Thymus (tissue), 11 donors: ENCODE data around the gene AGRN. TPM values are rescaled to one million over a fixed set of nuclear protein-coding genes. Genes with fewer than 3 reads are reported as not detected.
"Not testable (repeated sequence)": the region's sequence is repeated elsewhere in the genome, so short reads cannot be mapped to it uniquely, and the experiment has no call there.

ENCODE experiments used
- DNase-seq, 9 donors: peaks; one replicate each; pipeline ENCODE4 v3.0.0-alpha.2; 2013; ENCODE audit warnings: low spot score in 9 of 9, low read depth in 6 of 9, missing footprints in 1 of 9
- H3K27ac ChIP-seq, 2 donors: one replicate each; pipeline ENCODE4 v1.5.1; 2013; ENCODE audit warnings: control low read depth in 1 of 2, low read depth in 1 of 2, low read length in 1 of 2, mild to moderate bottlenecking in 1 of 2, moderate library complexity in 1 of 2
- H3K27me3 ChIP-seq, 2 donors: one replicate each; pipeline ENCODE4 v1.5.1; 2013; ENCODE audit warnings: low read length in 1 of 2; ENCODE audit not compliant: control insufficient read depth in 2 of 2, insufficient read depth in 1 of 2
- H3K36me3 ChIP-seq, 2 donors: one replicate each; pipeline ENCODE4 v1.5.1; 2013; ENCODE audit warnings: low read length in 1 of 2, mild to moderate bottlenecking in 1 of 2, moderate library complexity in 1 of 2; ENCODE audit not compliant: control insufficient read depth in 2 of 2, insufficient read depth in 2 of 2
- H3K4me1 ChIP-seq, 2 donors: one replicate each; pipeline ENCODE4 v1.5.1; 2013; ENCODE audit warnings: low read length in 2 of 2; ENCODE audit not compliant: control insufficient read depth in 2 of 2, insufficient read depth in 2 of 2
- H3K4me3 ChIP-seq, 2 donors: one replicate each; pipeline ENCODE4 v1.5.1; 2013; ENCODE audit warnings: low read length in 2 of 2, control low read depth in 1 of 2, mild to moderate bottlenecking in 1 of 2
- H3K9me3 ChIP-seq, 2 donors: one replicate each; pipeline ENCODE4 v1.5.1; 2013; ENCODE audit warnings: low read length in 1 of 2, mild to moderate bottlenecking in 1 of 2; ENCODE audit not compliant: control insufficient read depth in 2 of 2, insufficient read depth in 1 of 2
- WGBS: extraction: QIAGEN DNeasy Blood & Tissue Kit; methylation state at CpG from one replicate; pipeline ENCODE4 v1.1.7; 2013; 5-methylcytosine and 5-hydroxymethylcytosine counted together
- polyA plus RNA-seq: library from polyadenylated mRNA; stranded (reverse); fragments of 200-250 nt; gene quantifications from one replicate; pipeline ENCODE4 v1.2.3, GENCODE V29; 2013
- total RNA-seq: library from RNA; stranded (reverse); fragments of 120-200 nt; gene quantifications from one replicate; pipeline ENCODE4 v1.2.4, GENCODE V29; 2013
- donor health status: healthy.

AGRN gene
- total and polyA plus RNA-seq, 2 donors, result 6.2 to 19.2 TPM

GRCh38 chr1:991275-991674, 28.6 kb upstream of the AGRN start:
- H3K36me3 ChIP-seq, H3K4me1 ChIP-seq, H3K4me3 ChIP-seq, DNase-seq, H3K27ac ChIP-seq: not testable (repeated sequence)
- peaks cover 3 to 17% of the 10 kb centered on the region in 2 donors for H3K27me3 ChIP-seq
- H3K9me3 ChIP-seq, result peaks cover 3 to 27% of the 10 kb centered on the region in 2 donors
- 93% methylated on average over 6 of the region's 6 CpGs for WGBS

- WGBS, result 97% methylated on average over 10 of the region's 10 CpGs
- H3K4me1 ChIP-seq, result peaks cover 3 to 14% of the 10 kb centered on the region in 2 donors
- no peaks in the 10 kb centered on the region for H3K36me3 ChIP-seq
- H3K9me3 ChIP-seq, result peaks cover 3 to 29% of the 10 kb centered on the region in 2 donors
- no peak for DNase-seq
- H3K27me3 ChIP-seq, result peaks cover 3 to 19% of the 10 kb centered on the region in 2 donors
- no peak overlapping the region for H3K27ac ChIP-seq
- no peak overlapping the region for H3K4me3 ChIP-seq
Observed at GRCh38 chr1:991895-992294, 28.0 kb upstream of the AGRN start.

GRCh38 chr1:992362-992761, 27.6 kb upstream of the AGRN start:
- Histone ChIP-seq H3K4me1 (peaks cover 3 to 18% of the 10 kb centered on the region in 2 donors), H3K4me3 (no peak overlapping the region), H3K27ac (no peak overlapping the region), H3K9me3 (peaks cover 3 to 31% of the 10 kb centered on the region in 2 donors), H3K27me3 (peaks cover 5 to 24% of the 10 kb centered on the region in 2 donors), H3K36me3 (no peaks in the 10 kb centered on the region)
- WGBS, result 95% methylated on average over 7 of the region's 7 CpGs
- no peak for DNase-seq

GRCh38 chr1:993379-993995, 26.4 kb upstream of the AGRN start:
- H3K27ac ChIP-seq, result no peak overlapping the region
- H3K4me1 ChIP-seq, result peaks cover 8 to 30% of the 10 kb centered on the region in 2 donors
- no peak overlapping the region for H3K4me3 ChIP-seq
- H3K9me3 ChIP-seq, result peaks cover 3 to 31% of the 10 kb centered on the region in 2 donors
- no peak for DNase-seq
- peaks cover 15 to 35% of the 10 kb centered on the region in 2 donors for H3K27me3 ChIP-seq
- WGBS, result 80% methylated on average over 15 of the region's 15 CpGs
- peaks cover 0 to 4% of the 10 kb centered on the region in 2 donors for H3K36me3 ChIP-seq

- not testable (repeated sequence) for DNase-seq
- peaks cover 19 to 44% of the 10 kb centered on the region in 2 donors for H3K27me3 ChIP-seq
- WGBS, result 83% methylated on average over 6 of the region's 6 CpGs
Observed at GRCh38 chr1:994546-994945, 25.4 kb upstream of the AGRN start.

GRCh38 chr1:995665-996633, 24.0 kb upstream of the AGRN start:
- peaks cover 23 to 40% of the 10 kb centered on the region in 2 donors for H3K4me1 ChIP-seq
- peak in 2 of 9 donors; percentile 42 to 58 for DNase-seq
- no peak overlapping the region for H3K4me3 ChIP-seq
- peaks cover 4 to 27% of the 10 kb centered on the region in 2 donors for H3K9me3 ChIP-seq
- H3K27me3 ChIP-seq, result peaks cover 29 to 53% of the 10 kb centered on the region in 2 donors
- H3K27ac ChIP-seq, result no peak overlapping the region
- WGBS, result 28% methylated on average over 30 of the region's 30 CpGs
- H3K36me3 ChIP-seq, result peaks cover 0 to 4% of the 10 kb centered on the region in 2 donors

More at GRCh38 chr1:994546-994945, 25.4 kb upstream of the AGRN start:
- Histone ChIP-seq H3K9me3 (peaks cover 3 to 29% of the 10 kb centered on the region in 2 donors), H3K4me1 (peaks cover 15 to 32% of the 10 kb centered on the region in 2 donors)
- H3K36me3 ChIP-seq, H3K4me3 ChIP-seq, H3K27ac ChIP-seq: not testable (repeated sequence)

GRCh38 chr1:996851-997712, 22.8 kb upstream of the AGRN start:
- no peak for DNase-seq
- H3K36me3 ChIP-seq, result peaks cover 0 to 4% of the 10 kb centered on the region in 2 donors
- H3K4me3 ChIP-seq, result no peak overlapping the region
- no peak overlapping the region for H3K27ac ChIP-seq
- peaks cover 32 to 45% of the 10 kb centered on the region in 2 donors for H3K4me1 ChIP-seq
- peaks cover 4 to 21% of the 10 kb centered on the region in 2 donors for H3K9me3 ChIP-seq
- WGBS, result 69% methylated on average over 24 of the region's 24 CpGs
- peaks cover 38 to 65% of the 10 kb centered on the region in 2 donors for H3K27me3 ChIP-seq

- H3K27ac ChIP-seq, result no peak overlapping the region
- peaks cover 0 to 4% of the 10 kb centered on the region in 2 donors for H3K36me3 ChIP-seq
- 80% methylated on average over 3 of the region's 3 CpGs for WGBS
- H3K4me3 ChIP-seq, result no peak overlapping the region
- peaks cover 4 to 16% of the 10 kb centered on the region in 2 donors for H3K9me3 ChIP-seq
- peaks cover 32 to 45% of the 10 kb centered on the region in 2 donors for H3K4me1 ChIP-seq
- peaks cover 38 to 68% of the 10 kb centered on the region in 2 donors for H3K27me3 ChIP-seq
- DNase-seq, result no peak
Observed at GRCh38 chr1:997713-997992, 22.3 kb upstream of the AGRN start.
